GM19193 (cell line): ENCODE measurements around the gene MYO5A.

ENCODE experiments used
- POLR2A ChIP-seq: IDR thresholded peaks from 4 replicates; pipeline ENCODE4 v1.6.1; 2011; ENCODE audit not compliant: insufficient read depth, insufficient read length; ENCODE audit errors: extremely low read depth

The MYO5A gene

DNA sequence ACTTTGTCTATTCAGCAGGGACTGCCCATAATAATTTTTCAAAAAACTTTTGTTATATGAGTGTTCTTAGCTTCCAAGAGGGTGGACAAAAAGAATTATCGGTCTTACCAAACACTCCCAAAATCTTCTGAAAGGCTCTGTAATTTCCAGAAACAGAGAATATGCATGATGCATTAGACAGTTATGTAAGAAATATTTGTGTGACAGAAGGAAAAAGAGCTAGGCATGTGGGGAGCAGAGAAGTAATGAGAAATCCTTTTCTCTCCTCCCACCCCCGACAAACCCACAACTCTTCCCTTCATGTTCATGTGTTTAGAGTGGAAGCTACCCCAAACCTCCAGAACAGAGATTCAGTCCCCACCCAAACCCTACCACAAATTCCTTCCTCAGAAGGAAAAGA is 86.8 kb downstream of the MYO5A start:
- no peak for TF ChIP-seq POLR2A

DNA sequence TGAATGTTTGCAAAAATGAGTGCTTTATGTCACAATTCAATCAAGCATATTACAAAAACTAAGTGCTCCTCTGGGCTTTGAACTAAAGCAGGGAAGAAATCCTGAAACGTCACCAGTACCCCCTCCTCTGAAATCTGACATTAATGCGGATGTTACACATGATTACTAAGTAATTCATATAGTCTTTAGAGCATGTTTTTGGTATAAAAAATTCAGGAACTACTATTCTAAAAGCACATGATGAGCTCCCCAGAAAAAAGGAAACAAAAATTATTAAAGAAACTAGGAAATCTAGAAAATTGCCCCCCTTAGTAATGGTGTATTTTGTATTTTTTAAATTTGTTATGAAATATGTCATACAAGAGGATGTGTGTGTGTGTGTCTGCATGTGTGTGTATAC is 87.7 kb downstream of the MYO5A start:
- no peak for TF ChIP-seq POLR2A

DNA sequence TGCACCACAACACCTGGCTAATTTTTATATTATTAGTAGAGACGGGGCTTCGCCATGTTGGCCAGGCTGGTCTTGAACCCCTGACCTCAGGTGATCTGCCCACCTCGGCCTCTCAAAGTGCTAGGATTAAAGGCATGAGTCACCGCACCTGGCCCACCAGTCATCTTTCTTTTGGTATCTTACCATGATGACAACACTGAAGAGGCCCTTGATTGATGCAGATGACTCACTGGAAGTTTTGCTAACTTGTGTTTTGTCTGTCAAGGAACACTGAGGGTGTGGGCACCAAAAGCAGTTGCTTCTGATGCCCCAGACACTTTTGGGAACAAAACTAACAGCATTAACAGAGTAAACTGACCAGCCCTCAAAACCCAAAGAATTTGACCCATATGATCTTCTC is 88.3 kb downstream of the MYO5A start:
- no peak for TF ChIP-seq POLR2A

DNA sequence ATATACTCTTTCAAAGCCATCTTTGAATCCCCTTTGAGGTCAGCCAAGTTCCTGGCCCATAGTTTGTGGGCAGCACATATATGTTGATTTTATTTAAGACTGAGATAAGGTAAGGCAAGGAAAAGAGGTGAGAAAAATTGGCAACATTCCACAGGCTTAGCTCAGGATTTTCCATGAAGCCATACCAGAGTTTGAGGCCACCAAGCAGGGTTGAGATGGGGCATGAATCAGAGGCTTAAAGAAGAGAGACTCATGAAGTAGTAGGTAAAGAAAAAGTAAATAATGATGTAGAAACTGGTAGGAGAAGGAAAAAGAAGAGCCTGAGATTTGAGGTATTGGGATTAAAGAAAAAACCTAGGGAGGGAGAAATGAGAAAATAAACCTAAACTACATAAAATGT is 89.2 kb downstream of the MYO5A start:
- no peak for TF ChIP-seq POLR2A

DNA sequence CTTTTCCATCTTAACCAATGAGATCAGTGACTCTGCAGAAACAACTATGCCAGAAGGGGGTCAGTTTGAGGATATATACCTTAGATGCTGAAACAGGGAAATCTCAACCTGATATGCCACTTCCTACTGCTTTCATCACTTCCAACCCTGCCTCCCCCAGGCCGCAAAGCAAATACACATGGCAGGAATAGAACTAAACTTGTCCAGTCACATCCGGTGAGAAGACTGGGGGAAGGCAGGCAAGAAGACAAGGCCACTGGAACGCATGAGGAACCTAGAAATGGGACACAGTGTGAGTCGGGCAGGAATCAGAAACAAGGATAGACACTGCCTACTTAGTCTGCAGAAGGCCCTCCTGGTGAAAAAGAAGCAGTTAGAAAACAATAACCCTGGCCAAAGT is 90.6 kb downstream of the MYO5A start:
- TF ChIP-seq POLR2A: no peak

DNA sequence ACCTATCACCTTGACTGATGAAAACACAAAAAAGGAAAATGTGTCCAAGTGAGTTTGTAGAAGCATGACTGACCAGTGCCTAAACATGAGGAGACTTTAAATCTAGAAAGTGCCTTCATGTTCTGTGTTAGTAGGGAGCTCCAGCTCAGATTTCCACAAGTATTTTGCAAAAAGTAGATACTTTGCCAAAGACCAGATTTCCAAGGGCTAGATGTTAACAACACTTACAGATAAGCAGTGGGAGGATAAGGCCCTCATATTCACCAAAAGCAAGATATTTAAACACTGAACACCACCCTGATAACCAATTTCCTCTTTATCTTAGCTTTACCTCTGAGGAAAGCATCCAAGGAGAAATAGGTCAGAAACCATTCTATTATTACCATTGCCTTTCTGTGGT is 91.0 kb downstream of the MYO5A start:
- no peak for TF ChIP-seq POLR2A

DNA sequence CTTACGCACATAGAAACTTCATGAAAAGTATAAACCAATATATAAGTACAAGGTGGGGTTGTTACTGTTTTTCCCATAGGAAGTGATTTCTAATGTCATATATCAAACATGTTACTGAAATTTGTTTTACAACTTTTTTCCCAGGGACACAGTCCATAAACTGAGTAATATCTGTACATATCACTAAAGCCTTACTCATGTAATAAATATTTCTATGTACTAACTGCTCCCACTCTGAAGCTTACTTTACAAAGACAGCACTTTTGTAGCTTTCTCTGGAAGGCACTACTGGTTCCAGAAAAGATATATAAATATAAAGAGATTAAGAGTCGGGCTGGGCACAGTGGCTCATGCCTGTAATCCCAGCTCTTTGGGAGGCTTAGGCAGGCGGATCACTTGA is 91.7 kb downstream of the MYO5A start:
- TF ChIP-seq POLR2A: no peak

DNA sequence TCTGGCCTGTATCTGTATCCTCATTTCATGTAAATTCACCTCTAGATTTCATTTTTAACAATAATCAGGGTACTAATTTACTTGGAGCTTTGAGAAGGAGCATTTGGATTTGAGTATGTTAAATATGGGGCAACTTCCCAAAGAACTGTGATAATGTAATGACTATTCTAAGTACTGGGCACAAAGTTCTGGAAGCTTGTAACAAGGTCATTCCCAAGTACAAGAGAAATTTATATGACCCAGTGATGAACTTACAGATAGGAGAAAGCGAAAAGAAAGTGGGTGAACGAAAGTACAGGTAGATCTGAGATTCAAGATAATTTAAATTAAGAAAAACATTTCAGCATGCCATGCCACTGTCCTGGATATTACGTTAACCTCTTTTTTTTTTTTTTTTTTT is 93.8 kb downstream of the MYO5A start:
- TF ChIP-seq POLR2A: no peak

DNA sequence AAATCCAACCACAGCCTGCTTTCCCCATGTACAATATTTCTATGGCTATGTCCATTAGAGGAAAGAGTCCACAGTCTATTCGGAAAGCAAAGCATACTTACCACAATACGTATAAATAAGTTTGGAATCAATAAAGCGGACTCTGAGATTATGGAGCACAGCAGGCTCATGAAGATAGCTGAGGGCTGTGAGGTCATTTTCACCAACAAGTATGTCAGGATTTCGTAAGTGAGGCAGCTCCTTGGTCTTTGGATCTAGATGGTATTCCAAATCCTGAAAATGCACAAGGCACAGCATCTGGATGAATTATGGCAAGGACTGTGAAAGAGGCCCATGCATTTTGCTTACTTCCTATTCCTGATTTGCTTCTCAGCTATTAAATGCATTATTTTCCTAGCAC is 100.4 kb downstream of the MYO5A start:
- no peak for TF ChIP-seq POLR2A

DNA sequence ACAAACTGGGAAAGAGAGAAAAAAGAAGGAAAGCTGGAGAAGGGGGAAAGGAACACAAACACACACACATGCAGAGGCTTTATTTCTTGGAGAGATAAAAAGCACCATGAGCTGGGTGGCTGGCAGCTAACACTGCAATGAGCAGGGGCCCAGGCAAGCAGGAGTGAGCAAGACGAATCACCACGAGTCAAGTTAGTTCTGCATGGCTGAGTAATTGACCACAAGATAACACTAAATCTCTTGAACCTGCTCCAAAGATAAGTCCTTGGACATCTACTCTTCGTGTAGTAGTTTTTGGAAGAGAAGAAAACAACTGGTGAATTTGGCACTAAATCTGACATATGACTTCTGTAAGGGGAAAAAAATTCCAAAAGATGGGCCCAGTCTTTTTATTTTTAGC is 100.9 kb downstream of the MYO5A start:
- no peak for TF ChIP-seq POLR2A

DNA sequence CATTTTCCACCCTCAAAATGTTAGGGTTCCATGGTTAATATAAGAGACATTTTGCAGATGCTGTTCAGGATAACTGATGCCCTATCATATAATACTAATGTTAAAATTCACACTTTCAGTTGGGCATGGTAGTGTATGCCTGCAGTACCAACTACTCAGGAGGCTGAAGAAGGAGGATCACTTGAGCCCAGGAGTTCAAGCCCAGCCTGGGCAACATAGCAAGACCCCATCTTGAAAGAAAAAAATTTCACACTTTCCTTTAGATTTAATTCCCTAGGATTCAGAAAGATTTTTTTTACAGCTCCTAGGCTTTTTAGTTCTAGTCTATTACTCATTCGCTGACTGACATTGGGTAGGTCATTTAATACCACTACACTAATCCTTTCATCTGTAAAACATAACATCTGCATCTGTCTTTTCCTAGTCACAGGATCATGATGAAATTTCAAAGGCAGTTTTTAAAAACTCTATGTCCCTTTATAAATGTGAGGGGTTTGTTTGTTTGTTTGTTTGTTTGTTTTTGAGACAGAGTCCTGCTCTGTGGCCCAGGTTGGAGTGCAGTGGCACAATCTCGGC is 103.7 kb downstream of the MYO5A start:
- TF ChIP-seq POLR2A: no peak

DNA sequence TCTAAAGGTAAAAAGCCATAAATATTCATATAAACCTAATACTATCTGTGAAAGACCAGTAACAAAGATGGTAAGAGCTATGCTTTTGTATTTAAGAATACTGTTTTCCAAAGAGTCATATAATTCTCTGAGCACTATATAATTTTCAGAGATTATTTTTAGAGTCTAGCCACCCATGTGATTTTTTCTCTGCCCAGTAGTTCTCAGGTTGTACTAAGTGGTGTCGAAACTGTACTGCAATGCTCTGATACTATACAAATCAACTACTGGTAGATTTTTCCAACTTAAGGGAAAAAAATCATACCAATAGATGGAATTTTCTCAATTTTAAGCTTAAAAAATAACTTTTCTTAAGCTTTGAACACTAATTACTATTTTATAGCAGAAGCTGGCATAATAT is 104.8 kb downstream of the MYO5A start:
- no peak for TF ChIP-seq POLR2A

DNA sequence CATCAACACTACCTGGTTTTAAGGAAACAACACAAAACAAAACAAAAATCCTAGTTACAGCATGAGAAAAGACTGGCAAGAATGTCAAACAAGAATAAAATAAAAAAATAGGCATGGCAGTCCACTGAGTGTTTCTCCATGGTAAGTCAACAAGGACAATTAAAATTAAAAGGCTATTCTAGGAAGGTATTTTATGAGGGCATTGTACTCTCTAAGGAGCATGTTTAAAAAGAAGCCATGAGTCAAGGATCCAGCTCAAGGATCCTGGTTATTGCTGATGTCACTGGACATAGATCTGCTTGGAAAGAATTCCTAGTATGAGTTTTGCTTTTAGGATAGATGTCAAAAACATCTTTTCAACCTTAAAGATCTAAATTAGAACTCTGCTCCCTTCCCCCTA is 106.7 kb downstream of the MYO5A start:
- TF ChIP-seq POLR2A: no peak

DNA sequence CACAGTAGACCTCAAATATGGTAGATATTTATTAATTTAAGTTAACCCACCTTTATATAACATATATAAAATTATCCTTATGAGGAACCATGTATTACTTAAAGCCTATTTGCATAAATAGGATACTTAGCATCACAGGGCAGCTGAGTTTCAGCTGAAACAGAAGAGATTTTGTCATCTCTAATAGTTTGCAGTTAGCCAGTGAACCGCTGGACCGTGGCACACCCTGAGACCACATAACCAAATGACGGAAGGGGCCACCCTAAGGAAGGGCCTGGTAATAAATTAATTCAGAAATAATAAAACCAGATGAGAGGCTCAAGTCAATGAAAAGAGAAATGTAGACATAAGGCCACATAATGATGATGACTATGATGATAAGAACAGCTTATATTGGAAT is 107.7 kb downstream of the MYO5A start:
- TF ChIP-seq POLR2A: no peak

DNA sequence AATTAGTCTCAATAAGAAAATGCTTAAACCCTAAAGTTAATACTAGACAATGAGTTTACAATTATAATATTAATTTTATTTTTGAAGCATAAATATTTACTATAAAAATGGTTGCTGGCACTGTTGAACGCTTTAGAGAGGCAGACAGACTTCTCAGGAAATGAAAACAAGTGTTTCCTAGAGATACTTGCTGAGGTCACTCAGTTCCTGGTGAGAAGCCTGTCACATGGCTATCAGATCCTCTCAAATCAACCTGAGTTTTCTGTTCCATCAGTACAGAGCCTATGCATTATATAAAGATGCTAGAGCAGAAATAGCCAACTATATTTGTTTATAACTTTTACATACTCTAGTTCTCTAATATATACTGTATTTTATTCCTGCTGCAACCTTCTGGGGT is 109.2 kb downstream of the MYO5A start:
- no peak for TF ChIP-seq POLR2A

DNA sequence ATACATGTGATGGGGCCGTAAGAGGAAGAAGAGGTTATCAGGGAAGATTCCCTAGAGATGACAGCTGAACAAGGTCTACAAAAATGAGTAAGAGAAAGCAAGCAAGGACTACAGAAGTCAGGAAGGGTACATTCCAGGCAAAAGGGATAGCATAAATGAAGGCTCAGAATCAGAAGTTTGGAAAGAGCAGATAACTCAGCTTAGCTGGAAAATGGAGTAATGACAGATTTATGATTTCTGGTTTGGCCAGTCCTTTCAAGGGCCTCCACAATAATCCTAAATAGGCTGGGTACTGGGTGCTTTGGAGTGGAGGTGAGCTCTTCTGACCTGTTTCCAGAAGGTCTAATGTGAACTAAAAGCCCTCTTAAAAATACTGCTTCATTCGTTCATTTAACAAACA is 110.7 kb downstream of the MYO5A start:
- TF ChIP-seq POLR2A: no peak

DNA sequence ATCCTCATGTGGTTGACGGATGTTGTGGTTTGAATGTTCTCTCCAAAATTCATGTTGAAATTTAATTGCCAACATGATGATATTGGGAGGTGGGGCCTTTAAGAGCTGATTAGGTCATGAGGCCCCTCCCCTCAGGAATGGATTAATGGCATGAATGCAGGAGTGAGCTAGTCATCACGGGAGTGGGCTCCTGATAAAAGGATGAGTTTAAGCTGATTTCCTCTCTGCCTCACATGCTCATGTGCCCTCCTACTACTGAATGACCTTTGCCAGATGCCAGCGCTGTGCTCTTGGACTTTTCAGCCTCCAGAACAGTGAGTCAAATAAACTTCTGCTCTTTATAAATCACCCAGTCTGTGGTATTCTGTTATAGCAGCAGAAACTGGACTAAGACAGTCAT is 111.2 kb downstream of the MYO5A start:
- no peak for TF ChIP-seq POLR2A

DNA sequence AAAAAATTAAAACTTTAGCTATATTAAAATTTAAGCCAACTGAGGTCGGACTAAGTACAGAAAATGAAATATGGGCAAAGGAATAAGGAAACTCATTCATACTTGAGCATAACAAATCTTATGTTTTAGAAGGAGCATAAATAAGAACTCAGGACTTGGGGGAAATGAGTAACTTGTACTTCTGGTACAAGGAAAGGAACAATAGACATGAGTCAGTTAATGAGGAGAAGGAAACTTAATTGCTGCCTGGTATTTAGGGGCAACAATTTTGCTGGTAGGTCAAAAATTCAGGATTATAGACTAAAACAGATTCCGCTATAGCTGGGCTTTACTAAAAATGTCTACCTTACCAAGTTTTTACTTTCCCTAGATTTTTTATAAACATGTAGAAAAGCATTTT is 113.1 kb downstream of the MYO5A start:
- TF ChIP-seq POLR2A: no peak

DNA sequence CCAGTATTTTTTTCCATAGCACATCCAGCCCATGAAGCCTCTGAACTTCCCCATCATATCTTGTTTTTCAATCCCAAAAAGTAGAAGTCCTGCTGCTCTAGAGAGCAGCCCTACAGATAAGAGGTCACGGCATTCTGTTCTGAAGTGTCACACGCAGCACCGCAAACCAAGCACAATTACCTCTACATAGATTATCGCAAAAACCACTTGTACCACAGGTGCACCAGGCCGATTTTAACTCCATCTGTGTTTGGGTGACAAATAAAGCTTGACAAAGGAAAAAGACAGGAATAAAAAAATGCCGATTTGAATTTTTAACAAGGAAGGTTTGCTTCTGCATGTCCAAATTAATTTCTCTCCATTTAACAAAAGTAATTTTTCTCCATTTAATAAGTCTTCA is 113.7 kb downstream of the MYO5A start:
- TF ChIP-seq POLR2A: no peak

DNA sequence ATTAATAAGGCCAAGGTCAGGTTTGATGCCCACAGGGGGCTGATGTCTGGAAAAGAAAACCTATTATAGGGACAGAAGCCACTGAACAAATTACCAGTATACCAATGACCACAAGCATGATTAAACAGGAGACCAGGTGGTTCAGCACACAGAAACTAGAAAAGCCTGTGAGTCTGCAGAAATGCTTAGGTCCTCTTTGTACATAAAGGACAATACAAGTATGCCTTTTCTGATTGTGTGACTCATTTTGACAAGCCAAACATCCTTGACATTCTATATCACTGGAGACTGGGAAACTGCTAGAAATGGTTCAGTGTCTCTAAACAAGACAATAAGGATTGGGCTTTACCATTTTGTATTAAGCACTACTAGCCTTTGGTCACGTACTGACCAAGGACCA is 119.9 kb downstream of the MYO5A start:
- TF ChIP-seq POLR2A: no peak
